HepG2 (cell line): ENCODE results near the gene ADRM1.

Experiments
- ARNT2 ChIP-seq: sonication (generic); formaldehyde crosslinking; IDR thresholded peaks from 2 replicates; pipeline ENCODE4 v1.8.0; 2022; ENCODE audit warnings: mild to moderate bottlenecking, low read depth, missing genetic modification reagents, moderate library complexity
- JUN ChIP-seq: sonication (generic); formaldehyde crosslinking; IDR thresholded peaks from 2 replicates; pipeline ENCODE4 v1.4.0; 2020; ENCODE audit warnings: mild to moderate bottlenecking, missing genetic modification reagents
- SOX6 ChIP-seq, 2 experiments: fragments of 450-650 bp in 1 of 2; sonication (generic) in 1 of 2; formaldehyde crosslinking in 1 of 2; IDR thresholded peaks; 2 replicates each; pipeline versions ENCODE4 v1.4.0 to v1.6.1; 2017 to 2020; ENCODE audit warnings: antibody characterized with exemption in 1 of 2, mild to moderate bottlenecking in 1 of 2, missing genetic modification reagents in 1 of 2
- YY1 ChIP-seq: IDR thresholded peaks from 2 replicates; pipeline ENCODE4 v1.6.1; 2011; ENCODE audit warnings: low read length, low read depth, moderate library complexity, mild to moderate bottlenecking; ENCODE audit not compliant: insufficient read depth, insufficient replicate concordance
- ZNF160 ChIP-seq: sonication (generic); formaldehyde crosslinking; IDR thresholded peaks from 2 replicates; pipeline ENCODE4 v1.8.0; 2022; ENCODE audit warnings: mild to moderate bottlenecking, inconsistent platforms, missing genetic modification reagents
- ZNF747 ChIP-seq: sonication (generic); formaldehyde crosslinking; IDR thresholded peaks from 2 replicates; pipeline ENCODE4 v1.8.1; 2023; ENCODE audit warnings: missing genetic modification reagents, mild to moderate bottlenecking, borderline replicate concordance
- TF ChIP-seq, protein P1 (sequence below): sonication (generic); formaldehyde crosslinking; IDR thresholded peaks from 2 replicates; pipeline ENCODE4 v1.5.0; 2020; ENCODE audit warnings: mild to moderate bottlenecking, missing genetic modification reagents, moderate library complexity

DNA sequence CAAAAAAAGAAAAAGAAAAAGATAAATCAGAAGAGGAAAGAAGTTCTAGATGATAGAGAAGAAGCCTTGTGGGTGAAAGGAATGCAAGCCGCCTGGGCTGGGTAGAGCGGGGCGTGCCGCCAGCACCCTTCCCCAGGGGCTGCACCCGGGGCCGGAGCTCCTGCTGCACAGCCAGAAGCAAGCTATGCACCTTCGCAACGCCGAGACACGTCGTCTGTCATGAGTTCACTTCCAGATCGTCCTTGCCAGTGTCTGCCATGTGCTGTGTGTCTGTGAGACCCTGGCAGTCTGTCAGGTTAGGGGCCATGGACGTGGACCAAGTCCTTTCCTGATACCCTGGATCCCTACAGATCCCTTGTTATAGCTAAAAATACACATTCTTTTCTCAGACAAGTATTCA, 25.5 kb upstream of the ADRM1 start:
- TF ChIP-seq SOX6 (IDR thresholded peaks at IDR 0.05) = no peak
- TF ChIP-seq SOX6 (CRISPR knock-in tag; IDR thresholded peaks at IDR 0.05) = no peak
- no peak for TF ChIP-seq JUN (CRISPR knock-in tag)
- TF ChIP-seq YY1 = no peak
- TF ChIP-seq, protein P1, sequence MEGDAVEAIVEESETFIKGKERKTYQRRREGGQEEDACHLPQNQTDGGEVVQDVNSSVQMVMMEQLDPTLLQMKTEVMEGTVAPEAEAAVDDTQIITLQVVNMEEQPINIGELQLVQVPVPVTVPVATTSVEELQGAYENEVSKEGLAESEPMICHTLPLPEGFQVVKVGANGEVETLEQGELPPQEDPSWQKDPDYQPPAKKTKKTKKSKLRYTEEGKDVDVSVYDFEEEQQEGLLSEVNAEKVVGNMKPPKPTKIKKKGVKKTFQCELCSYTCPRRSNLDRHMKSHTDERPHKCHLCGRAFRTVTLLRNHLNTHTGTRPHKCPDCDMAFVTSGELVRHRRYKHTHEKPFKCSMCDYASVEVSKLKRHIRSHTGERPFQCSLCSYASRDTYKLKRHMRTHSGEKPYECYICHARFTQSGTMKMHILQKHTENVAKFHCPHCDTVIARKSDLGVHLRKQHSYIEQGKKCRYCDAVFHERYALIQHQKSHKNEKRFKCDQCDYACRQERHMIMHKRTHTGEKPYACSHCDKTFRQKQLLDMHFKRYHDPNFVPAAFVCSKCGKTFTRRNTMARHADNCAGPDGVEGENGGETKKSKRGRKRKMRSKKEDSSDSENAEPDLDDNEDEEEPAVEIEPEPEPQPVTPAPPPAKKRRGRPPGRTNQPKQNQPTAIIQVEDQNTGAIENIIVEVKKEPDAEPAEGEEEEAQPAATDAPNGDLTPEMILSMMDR (CRISPR knock-in tag) = no peak
- no peak for TF ChIP-seq ARNT2 (CRISPR knock-in tag)
- no peak for TF ChIP-seq ZNF160 (CRISPR knock-in tag)
- no peak for TF ChIP-seq ZNF747 (CRISPR knock-in tag)
